ENCODE measurements around the gene GABPA. TPM values are rescaled to one million over a fixed set of nuclear protein-coding genes. Genes with fewer than 3 reads are reported as not detected.
A peak's percentile ranks its signal among the peaks of the same experiment; 100 is the strongest.

Gene GABPA
- total RNA-seq, 1 donor from 2014 or later = 25.6 TPM

DNA sequence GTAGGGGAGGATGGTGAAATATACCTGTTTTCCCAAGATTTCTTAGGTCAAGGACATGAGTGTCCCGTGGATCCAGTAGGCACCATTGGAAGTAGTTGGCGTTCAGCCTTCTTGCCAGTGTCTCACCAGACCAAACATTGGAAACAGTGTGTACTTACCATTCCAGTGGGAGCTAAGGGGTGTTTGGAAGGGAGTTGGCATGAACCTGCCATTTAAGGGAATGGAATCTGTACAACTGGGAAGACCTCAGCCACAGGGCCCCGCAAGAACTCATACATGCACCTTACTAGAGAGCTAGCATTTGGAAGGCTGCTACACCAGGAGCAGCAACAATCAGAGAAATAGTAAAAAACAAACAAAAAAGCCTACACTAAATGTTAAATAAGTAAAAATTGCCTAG is 12.8 kb upstream of the GABPA start:
- Mint-ChIP-seq H3K9me3 (no peaks in the 10 kb centered on the region), H3K4me3 (no peak overlapping the region), H3K27me3 (no peaks in the 10 kb centered on the region), H3K36me3 (ENCODE audit: low read depth) (peaks cover 52% of the 10 kb centered on the region), H3K4me1 (peaks cover 2% of the 10 kb centered on the region), H3K27ac (no peak overlapping the region)
- intact Hi-C loops (cut with micrococcal nuclease) = no loop called here
- no peak for DNase-seq

DNA sequence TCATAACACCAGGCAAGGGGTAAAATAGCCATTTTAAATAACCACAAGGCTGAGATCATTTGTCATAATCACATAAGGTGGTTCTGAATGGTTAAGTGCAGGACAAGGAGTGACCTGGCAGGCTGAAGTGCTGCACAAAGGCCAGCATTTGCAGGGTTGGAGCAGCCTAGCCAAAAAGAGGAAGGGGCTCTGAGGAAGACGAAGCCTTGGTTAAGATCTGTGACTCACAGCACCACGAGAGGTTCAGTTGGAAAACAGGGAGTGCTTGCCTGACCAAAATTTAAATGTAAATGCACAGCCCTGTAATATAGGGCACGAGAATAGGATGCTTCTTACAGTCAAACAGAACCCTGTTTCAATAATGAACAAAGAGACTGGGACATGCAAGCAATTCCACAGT is 12.1 kb upstream of the GABPA start:
- Mint-ChIP-seq H3K9me3 (no peaks in the 10 kb centered on the region), H3K27ac (no peak overlapping the region), H3K27me3 (no peaks in the 10 kb centered on the region), H3K36me3 (ENCODE audit: low read depth) (peaks cover 54% of the 10 kb centered on the region), H3K4me1 (peaks cover 2% of the 10 kb centered on the region), H3K4me3 (no peak overlapping the region)
- intact Hi-C loops (cut with micrococcal nuclease) = no loop called here
- DNase-seq = no peak

GRCh38 chr21:25732091-25732760 is 2.5 kb upstream of the GABPA start:
- H3K27me3 Mint-ChIP-seq = peaks cover 4% of the 10 kb centered on the region
- no peak for DNase-seq
- no peak overlapping the region for H3K27ac Mint-ChIP-seq
- H3K9me3 Mint-ChIP-seq = no peaks in the 10 kb centered on the region
- intact Hi-C loops (cut with micrococcal nuclease) = loop anchor here (10.0 kb wide), 1 partner anchor 227 kb away; no protein-coding TSS in a partner anchor
- H3K4me3 Mint-ChIP-seq = peak overlapping the region; percentile 21
- H3K4me1 Mint-ChIP-seq = peaks cover 36% of the 10 kb centered on the region
- peaks cover 43% of the 10 kb centered on the region for H3K36me3 Mint-ChIP-seq (ENCODE audit: low read depth)

DNA sequence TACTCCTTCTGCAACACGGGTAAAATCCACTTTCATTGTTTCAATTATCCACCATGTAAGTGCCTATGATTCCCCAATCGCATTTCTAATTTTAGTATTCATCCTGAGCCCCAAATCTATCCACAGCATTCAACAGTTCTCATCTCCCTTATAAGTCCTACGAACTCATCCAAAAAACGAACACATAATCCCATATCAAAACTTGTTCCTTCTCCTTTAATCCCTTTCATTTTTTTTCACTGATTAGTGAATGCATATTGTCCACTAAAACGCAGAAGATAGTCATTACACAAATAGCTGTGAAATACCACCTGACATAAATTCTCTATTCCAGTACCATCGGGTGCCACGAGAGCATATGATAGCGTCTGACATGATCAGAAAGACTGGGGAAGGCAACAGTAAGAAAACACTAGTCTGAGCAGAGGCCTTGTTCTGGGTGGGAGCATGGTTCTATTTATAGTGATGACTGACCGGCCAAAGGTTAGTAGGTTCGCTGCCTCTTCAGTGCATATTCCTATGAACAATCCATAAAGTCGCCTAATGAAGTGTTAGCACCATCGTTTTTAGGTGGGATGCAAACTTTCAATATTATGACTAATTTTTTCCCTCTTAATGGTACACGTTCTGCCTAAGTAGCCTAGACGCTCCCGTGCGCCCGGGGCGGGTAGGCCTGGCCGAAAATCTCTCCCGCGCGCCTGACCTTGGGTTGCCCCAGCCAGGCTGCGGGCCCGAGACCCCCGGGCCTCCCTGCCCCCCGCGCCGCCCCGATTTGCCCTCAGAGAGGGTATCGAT is 716 bp upstream of the GABPA start:
- peak; percentile 73 for DNase-seq
- Mint-ChIP-seq H3K4me1 (peaks cover 35% of the 10 kb centered on the region), H3K27me3 (peaks cover 4% of the 10 kb centered on the region), H3K27ac (peak overlapping the region; percentile 100), H3K9me3 (no peaks in the 10 kb centered on the region), H3K36me3 (ENCODE audit: low read depth) (peaks cover 28% of the 10 kb centered on the region), H3K4me3 (peak overlapping the region; percentile 100)
- intact Hi-C loops (cut with micrococcal nuclease) = loop anchor here (1.0 to 10.0 kb wide), 4 partner anchors 67 to 435 kb away; partner anchors contain the start of gene MRPL39

- Mint-ChIP-seq H3K27ac (peak overlapping the region; percentile 100), H3K4me1 (peaks cover 35% of the 10 kb centered on the region), H3K36me3 (ENCODE audit: low read depth) (peaks cover 25% of the 10 kb centered on the region), H3K27me3 (peaks cover 4% of the 10 kb centered on the region), H3K4me3 (peak overlapping the region; percentile 100), H3K9me3 (no peaks in the 10 kb centered on the region)
- no peak for DNase-seq
- intact Hi-C loops (cut with micrococcal nuclease) = loop anchor here (1.0 to 10.0 kb wide), 4 partner anchors 67 to 435 kb away; partner anchors contain the start of gene MRPL39
These were observed 193 bp upstream of the GABPA start for GRCh38 chr21:25734654-25734903.

GRCh38 chr21:25735646-25736597 is 1.1 kb downstream of the GABPA start:
- Mint-ChIP-seq H3K27me3 (peaks cover 4% of the 10 kb centered on the region), H3K4me1 (peaks cover 35% of the 10 kb centered on the region), H3K36me3 (ENCODE audit: low read depth) (peaks cover 21% of the 10 kb centered on the region), H3K9me3 (no peaks in the 10 kb centered on the region), H3K4me3 (peak overlapping the region; percentile 100), H3K27ac (peak overlapping the region; percentile 100)
- intact Hi-C loops (cut with micrococcal nuclease) = loop anchor here (5.0 to 10.0 kb wide), 2 partner anchors 231 to 314 kb away; no protein-coding TSS in a partner anchor
- peak; percentile 92 for DNase-seq

DNA sequence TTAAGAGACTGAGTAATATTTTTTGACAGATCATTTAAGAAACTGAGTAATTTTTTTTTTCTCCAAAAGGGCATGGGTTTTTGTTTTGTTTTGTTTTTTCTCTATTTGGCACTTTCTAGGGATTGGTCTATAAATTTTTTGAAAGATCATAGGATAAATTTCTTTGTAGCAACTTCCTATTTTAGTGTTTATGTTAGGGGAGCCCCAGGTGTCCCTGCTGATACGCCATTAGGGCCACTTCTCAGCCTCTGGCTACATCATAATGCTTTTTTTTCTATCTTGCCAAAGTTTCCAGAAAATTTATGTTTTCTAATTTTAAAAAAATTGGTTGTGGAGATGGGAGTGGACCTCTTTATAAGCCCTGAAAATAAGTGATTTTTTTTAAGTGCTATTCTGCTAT is 2.6 kb downstream of the GABPA start:
- intact Hi-C loops (cut with micrococcal nuclease) = loop anchor here (5.0 to 10.0 kb wide), 2 partner anchors 233 to 315 kb away; no protein-coding TSS in a partner anchor
- no peaks in the 10 kb centered on the region for H3K9me3 Mint-ChIP-seq
- peaks cover 17% of the 10 kb centered on the region for H3K36me3 Mint-ChIP-seq (ENCODE audit: low read depth)
- no peak overlapping the region for H3K27ac Mint-ChIP-seq
- H3K4me1 Mint-ChIP-seq = peaks cover 32% of the 10 kb centered on the region
- H3K4me3 Mint-ChIP-seq = no peak overlapping the region
- DNase-seq = no peak
- H3K27me3 Mint-ChIP-seq = peaks cover 4% of the 10 kb centered on the region

DNA sequence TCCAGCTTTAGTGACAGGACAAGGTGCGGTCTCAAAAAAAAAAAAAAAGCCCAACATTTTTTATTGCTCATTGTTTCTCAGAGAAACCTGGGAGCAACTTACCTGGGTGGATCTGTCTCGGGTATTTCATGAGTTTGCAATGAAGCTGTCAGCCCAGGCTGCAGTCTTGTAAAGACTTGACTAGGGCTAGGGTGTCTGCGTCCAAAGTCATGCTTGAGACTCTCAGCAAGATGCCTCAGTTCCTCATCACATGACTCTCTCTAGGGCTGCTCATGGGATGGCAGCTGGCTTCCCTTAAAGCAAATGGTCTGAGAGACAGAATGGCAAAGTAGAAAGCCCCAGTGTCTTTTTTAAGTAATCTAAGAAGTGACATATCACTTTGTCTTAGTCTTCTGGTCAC is 8.1 kb downstream of the GABPA start:
- H3K27me3 Mint-ChIP-seq = no peaks in the 10 kb centered on the region
- peaks cover 5% of the 10 kb centered on the region for H3K36me3 Mint-ChIP-seq (ENCODE audit: low read depth)
- no peak for DNase-seq
- no peaks in the 10 kb centered on the region for H3K9me3 Mint-ChIP-seq
- peaks cover 3% of the 10 kb centered on the region for H3K4me1 Mint-ChIP-seq
- intact Hi-C loops (cut with micrococcal nuclease) = no loop called here
- H3K4me3 Mint-ChIP-seq = no peak overlapping the region
- no peak overlapping the region for H3K27ac Mint-ChIP-seq

GRCh38 chr21:25744854-25745253 is 10.1 kb downstream of the GABPA start:
- H3K4me1 Mint-ChIP-seq = peaks cover 4% of the 10 kb centered on the region
- H3K27ac Mint-ChIP-seq = no peak overlapping the region
- no peaks in the 10 kb centered on the region for H3K9me3 Mint-ChIP-seq
- intact Hi-C loops (cut with micrococcal nuclease) = no loop called here
- H3K4me3 Mint-ChIP-seq = no peak overlapping the region
- DNase-seq = no peak
- peaks cover 11% of the 10 kb centered on the region for H3K36me3 Mint-ChIP-seq (ENCODE audit: low read depth)
- H3K27me3 Mint-ChIP-seq = no peaks in the 10 kb centered on the region

- Mint-ChIP-seq H3K9me3 (no peaks in the 10 kb centered on the region), H3K4me1 (peaks cover 8% of the 10 kb centered on the region), H3K27me3 (no peaks in the 10 kb centered on the region), H3K4me3 (peak overlapping the region; percentile 47), H3K36me3 (ENCODE audit: low read depth) (peaks cover 26% of the 10 kb centered on the region), H3K27ac (peak overlapping the region; percentile 61)
- intact Hi-C loops (cut with micrococcal nuclease) = no loop called here
- DNase-seq = peak; percentile 67
These were observed 15.3 kb downstream of the GABPA start for GRCh38 chr21:25750085-25750484.

- H3K27me3 Mint-ChIP-seq = no peaks in the 10 kb centered on the region
- no peaks in the 10 kb centered on the region for H3K9me3 Mint-ChIP-seq
- peaks cover 39% of the 10 kb centered on the region for H3K36me3 Mint-ChIP-seq (ENCODE audit: low read depth)
- intact Hi-C loops (cut with micrococcal nuclease) = no loop called here
- H3K4me3 Mint-ChIP-seq = no peak overlapping the region
- no peak overlapping the region for H3K27ac Mint-ChIP-seq
- H3K4me1 Mint-ChIP-seq = peaks cover 23% of the 10 kb centered on the region
- DNase-seq = no peak
These were observed 17.6 kb downstream of the GABPA start for GRCh38 chr21:25752416-25752815.

GRCh38 chr21:25756190-25756932 is 21.6 kb downstream of the GABPA start:
- intact Hi-C loops (cut with micrococcal nuclease) = no loop called here
- no peak for DNase-seq
- Mint-ChIP-seq H3K9me3 (no peaks in the 10 kb centered on the region), H3K27ac (peak overlapping the region; percentile 1), H3K27me3 (no peaks in the 10 kb centered on the region), H3K4me3 (no peak overlapping the region), H3K4me1 (peaks cover 30% of the 10 kb centered on the region), H3K36me3 (ENCODE audit: low read depth) (peaks cover 53% of the 10 kb centered on the region)

DNA sequence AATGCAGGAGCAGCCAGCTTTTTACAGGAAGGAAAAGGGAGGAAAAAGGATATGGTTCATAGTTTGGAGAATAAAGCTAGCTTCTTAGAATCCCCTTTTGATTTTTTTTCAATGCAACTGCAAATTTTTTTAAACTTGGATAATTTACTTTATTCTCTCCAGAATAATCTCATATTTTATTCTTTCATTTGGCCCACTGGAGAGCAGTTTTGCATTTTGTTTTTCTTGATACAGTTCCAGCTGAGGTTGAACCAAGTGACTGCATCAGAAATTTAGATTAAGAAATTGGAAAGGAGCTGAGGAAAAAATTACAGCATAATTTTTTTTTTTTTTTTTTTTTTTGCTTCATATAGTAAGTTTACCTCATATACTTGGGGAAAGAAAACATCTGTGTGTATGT is 22.8 kb downstream of the GABPA start:
- Mint-ChIP-seq H3K4me1 (peaks cover 30% of the 10 kb centered on the region), H3K9me3 (no peaks in the 10 kb centered on the region), H3K27me3 (no peaks in the 10 kb centered on the region), H3K27ac (no peak overlapping the region), H3K4me3 (no peak overlapping the region), H3K36me3 (ENCODE audit: low read depth) (peaks cover 52% of the 10 kb centered on the region)
- DNase-seq = no peak
- intact Hi-C loops (cut with micrococcal nuclease) = no loop called here

All from activated CD4-positive, alpha-beta T cell treated with anti-CD3 and anti-CD28 coated beads, Interleukin-2, amount 10 ng/mL, durations not matched to agents 24 days and 14 days (primary cell).